ENCODE results near the gene ID2. TPM values are rescaled to one million over a fixed set of nuclear protein-coding genes. Genes with fewer than 3 reads are reported as not detected.

The ID2 gene
- total and polyA plus RNA-seq, 2 donors (not counting 1 experiment from before 2014, with no cell fraction given): 15.0 to 25.9 TPM

DNA sequence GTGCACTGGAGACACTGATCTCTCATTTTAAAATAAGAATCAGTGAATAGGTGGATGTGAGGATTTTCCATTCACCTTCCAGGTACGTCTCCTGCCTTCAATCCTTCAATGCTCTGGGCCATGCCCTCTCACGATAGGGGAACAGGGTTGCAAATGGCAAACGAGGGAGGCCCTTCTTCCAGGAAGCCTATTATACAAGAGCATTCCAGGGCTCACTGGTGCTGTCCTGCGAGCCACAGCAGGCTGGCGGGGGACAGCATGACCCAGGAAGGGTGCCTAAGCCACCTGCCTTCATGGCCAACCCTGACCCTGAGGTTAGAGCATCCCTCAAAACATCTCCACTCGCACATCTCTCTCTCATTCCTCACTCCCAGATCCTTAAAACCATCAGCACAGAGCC lies 20.6 kb upstream of the ID2 start:
- WGBS (ENCODE audit: insufficient coverage): 97% methylated on average over 4 of the region's 6 CpGs
- no peaks in the 10 kb centered on the region for H3K79me2 ChIP-seq (ENCODE audit: control insufficient read depth, insufficient read depth, low read length)
- Mint-ChIP-seq H3K4me1 (no peaks in the 10 kb centered on the region), H3K4me3 (no peak overlapping the region), H3K27me3 (peaks cover 64% of the 10 kb centered on the region), H3K9me3 (ENCODE audit: insufficient read depth) (no peaks in the 10 kb centered on the region), H3K27ac (no peak overlapping the region)
- H3K9me3 ChIP-seq (ENCODE audit: control extremely low read depth in 1 of 3, control insufficient read depth in 2 of 3, insufficient read depth in 1 of 3, low read length in 2 of 3): no peaks in the 10 kb centered on the region
- intact Hi-C loops (cut with micrococcal nuclease): no loop called here
- POLR2A ChIA-PET: no interaction called here
- no peaks in the 10 kb centered on the region for H3K36me3 ChIP-seq (replicated peaks in 1 of 2; ENCODE audit: control extremely low read depth in 1 of 2, control insufficient read depth in 1 of 2, extremely low read depth in 1 of 2, insufficient read depth in 2 of 2, low read length in 1 of 2)
- H4K20me1 ChIP-seq (ENCODE audit: control insufficient read depth, insufficient read depth, low read length, poor library complexity, severe bottlenecking): no peaks in the 10 kb centered on the region
- no peak for ATAC-seq (ENCODE audit: low read depth)
- no peak overlapping the region for H3K27ac ChIP-seq (ENCODE audit: low read length in 2 of 2)
- no peaks in the 10 kb centered on the region for H3K4me1 ChIP-seq (ENCODE audit: control insufficient read depth in 2 of 2, insufficient read depth in 2 of 2, low read length in 2 of 2)
- no peak for TF ChIP-seq EZH2 (IDR thresholded peaks at IDR 0.05; ENCODE audit: borderline replicate concordance, insufficient read depth, low read depth, low read length, poor library complexity, severe bottlenecking)
- TF ChIP-seq, protein P1, sequence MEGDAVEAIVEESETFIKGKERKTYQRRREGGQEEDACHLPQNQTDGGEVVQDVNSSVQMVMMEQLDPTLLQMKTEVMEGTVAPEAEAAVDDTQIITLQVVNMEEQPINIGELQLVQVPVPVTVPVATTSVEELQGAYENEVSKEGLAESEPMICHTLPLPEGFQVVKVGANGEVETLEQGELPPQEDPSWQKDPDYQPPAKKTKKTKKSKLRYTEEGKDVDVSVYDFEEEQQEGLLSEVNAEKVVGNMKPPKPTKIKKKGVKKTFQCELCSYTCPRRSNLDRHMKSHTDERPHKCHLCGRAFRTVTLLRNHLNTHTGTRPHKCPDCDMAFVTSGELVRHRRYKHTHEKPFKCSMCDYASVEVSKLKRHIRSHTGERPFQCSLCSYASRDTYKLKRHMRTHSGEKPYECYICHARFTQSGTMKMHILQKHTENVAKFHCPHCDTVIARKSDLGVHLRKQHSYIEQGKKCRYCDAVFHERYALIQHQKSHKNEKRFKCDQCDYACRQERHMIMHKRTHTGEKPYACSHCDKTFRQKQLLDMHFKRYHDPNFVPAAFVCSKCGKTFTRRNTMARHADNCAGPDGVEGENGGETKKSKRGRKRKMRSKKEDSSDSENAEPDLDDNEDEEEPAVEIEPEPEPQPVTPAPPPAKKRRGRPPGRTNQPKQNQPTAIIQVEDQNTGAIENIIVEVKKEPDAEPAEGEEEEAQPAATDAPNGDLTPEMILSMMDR (IDR thresholded peaks at IDR 0.05): no peak
- no peak for DNase-seq
- H3K9ac ChIP-seq (ENCODE audit: low read length): no peak overlapping the region
- H2AFZ ChIP-seq (ENCODE audit: insufficient read depth, low read depth, low read length, poor library complexity, severe bottlenecking): no peak overlapping the region
- no peak overlapping the region for H3K4me2 ChIP-seq (replicated peaks; ENCODE audit: low read depth, low read length, poor library complexity, severe bottlenecking)
- H3K4me3 ChIP-seq (ENCODE audit: control extremely low read depth in 1 of 5, extremely low read depth in 1 of 5, insufficient read depth in 1 of 5, low read depth in 2 of 5, low read length in 4 of 5): no peak overlapping the region
- CTCF ChIA-PET: no interaction called here
- H3K27me3 ChIP-seq (replicated peaks in 1 of 4; ENCODE audit: control extremely low read depth in 1 of 4, control insufficient read depth in 3 of 4, insufficient read depth in 4 of 4, low read length in 3 of 4): peaks cover 0 to 26% (median 8%) of the 10 kb centered on the region in 4 experiments

- Histone ChIP-seq H3K36me3 (replicated peaks in 1 of 2; ENCODE audit: control extremely low read depth in 1 of 2, control insufficient read depth in 1 of 2, extremely low read depth in 1 of 2, insufficient read depth in 2 of 2, low read length in 1 of 2) (no peaks in the 10 kb centered on the region), H3K9me3 (ENCODE audit: control extremely low read depth in 1 of 3, control insufficient read depth in 2 of 3, insufficient read depth in 1 of 3, low read length in 2 of 3) (no peaks in the 10 kb centered on the region), H3K9ac (ENCODE audit: low read length) (no peak overlapping the region), H3K27me3 (replicated peaks in 1 of 4; ENCODE audit: control extremely low read depth in 1 of 4, control insufficient read depth in 3 of 4, insufficient read depth in 4 of 4, low read length in 3 of 4) (peaks cover 0 to 26% (median 5%) of the 10 kb centered on the region in 4 experiments), H3K27ac (ENCODE audit: low read length in 2 of 2) (no peak overlapping the region), H2AFZ (ENCODE audit: insufficient read depth, low read depth, low read length, poor library complexity, severe bottlenecking) (no peak overlapping the region), H3K79me2 (ENCODE audit: control insufficient read depth, insufficient read depth, low read length) (no peaks in the 10 kb centered on the region), H3K4me1 (ENCODE audit: control insufficient read depth in 2 of 2, insufficient read depth in 2 of 2, low read length in 2 of 2) (no peaks in the 10 kb centered on the region), H4K20me1 (ENCODE audit: control insufficient read depth, insufficient read depth, low read length, poor library complexity, severe bottlenecking) (no peaks in the 10 kb centered on the region), H3K4me3 (ENCODE audit: control extremely low read depth in 1 of 5, extremely low read depth in 1 of 5, insufficient read depth in 1 of 5, low read depth in 2 of 5, low read length in 4 of 5) (no peak overlapping the region), H3K4me2 (replicated peaks; ENCODE audit: low read depth, low read length, poor library complexity, severe bottlenecking) (no peak overlapping the region)
- POLR2A ChIA-PET: no interaction called here
- TF ChIP-seq, protein P1 (IDR thresholded peaks at IDR 0.05): no peak
- no peak for TF ChIP-seq EZH2 (IDR thresholded peaks at IDR 0.05; ENCODE audit: borderline replicate concordance, insufficient read depth, low read depth, low read length, poor library complexity, severe bottlenecking)
- ATAC-seq (ENCODE audit: low read depth) (no peak), DNase-seq (no peak)
- CTCF ChIA-PET: no interaction called here
- intact Hi-C loops (cut with micrococcal nuclease): no loop called here
- WGBS (ENCODE audit: insufficient coverage): 93% methylated on average over 7 of the region's 7 CpGs
- Mint-ChIP-seq H3K9me3 (ENCODE audit: insufficient read depth) (no peaks in the 10 kb centered on the region), H3K27me3 (peaks cover 59% of the 10 kb centered on the region), H3K4me1 (no peaks in the 10 kb centered on the region), H3K4me3 (no peak overlapping the region), H3K27ac (no peak overlapping the region)
These were observed 20.1 kb upstream of the ID2 start for GRCh38 chr2:8661736-8662135.

Data from B cell (primary cell).